HG03378 (cell line): ENCODE data around the gene FNDC3A.
"Not testable (repeated sequence)": the region's sequence is repeated elsewhere in the genome, so short reads cannot be mapped to it uniquely, and the experiment has no call there.

Experiments used
- ATAC-seq: cut with Tn5 transposase; IDR thresholded peaks from one replicate; pipeline ENCODE4 v1.9.1; 2021; ENCODE audit warnings: mild to moderate bottlenecking, moderate library complexity; ENCODE audit not compliant: unreplicated experiment

Gene FNDC3A

GRCh38 chr13:49029570-49029969, 53.9 kb downstream of the FNDC3A start:
- no peak for ATAC-seq

- ATAC-seq, result no peak
Measured at GRCh38 chr13:49030213-49030612, 54.5 kb downstream of the FNDC3A start.

- ATAC-seq, result no peak
Measured at GRCh38 chr13:49040872-49041271, 65.2 kb downstream of the FNDC3A start.

- no peak for ATAC-seq
Measured at GRCh38 chr13:49042476-49042875, 66.8 kb downstream of the FNDC3A start.

- no peak for ATAC-seq
Measured at GRCh38 chr13:49044008-49044407, 68.3 kb downstream of the FNDC3A start.

GRCh38 chr13:49044836-49045235, 69.1 kb downstream of the FNDC3A start:
- ATAC-seq, result no peak

GRCh38 chr13:49046002-49046401, 70.3 kb downstream of the FNDC3A start:
- ATAC-seq, result no peak

GRCh38 chr13:49046519-49046918, 70.8 kb downstream of the FNDC3A start:
- ATAC-seq, result no peak

GRCh38 chr13:49052813-49053212, 77.1 kb downstream of the FNDC3A start:
- ATAC-seq, result no peak

- no peak for ATAC-seq
Measured at GRCh38 chr13:49053215-49053614, 77.5 kb downstream of the FNDC3A start.

- ATAC-seq, result no peak
Measured at GRCh38 chr13:49053906-49054305, 78.2 kb downstream of the FNDC3A start.

GRCh38 chr13:49055021-49055420, 79.3 kb downstream of the FNDC3A start:
- no peak for ATAC-seq

- no peak for ATAC-seq
Measured at GRCh38 chr13:49057176-49057575, 81.5 kb downstream of the FNDC3A start.

GRCh38 chr13:49058761-49059160, 83.0 kb downstream of the FNDC3A start:
- no peak for ATAC-seq

- ATAC-seq, result no peak
Measured at GRCh38 chr13:49060678-49061387, 85.1 kb downstream of the FNDC3A start.

GRCh38 chr13:49061388-49061752, 85.7 kb downstream of the FNDC3A start:
- ATAC-seq, result not testable (repeated sequence)

- no peak for ATAC-seq
Measured at GRCh38 chr13:49062297-49062896, 86.7 kb downstream of the FNDC3A start.

- ATAC-seq, result no peak
Measured at GRCh38 chr13:49063011-49063410, 87.3 kb downstream of the FNDC3A start.

GRCh38 chr13:49063497-49063896, 87.8 kb downstream of the FNDC3A start:
- no peak for ATAC-seq

- ATAC-seq, result no peak
Measured at GRCh38 chr13:49064476-49064875, 88.8 kb downstream of the FNDC3A start.

- ATAC-seq, result no peak
Measured at GRCh38 chr13:49066856-49067255, 91.1 kb downstream of the FNDC3A start.

GRCh38 chr13:49068498-49068897, 92.8 kb downstream of the FNDC3A start:
- ATAC-seq, result not testable (repeated sequence)

GRCh38 chr13:49070021-49070420, 94.3 kb downstream of the FNDC3A start:
- not testable (repeated sequence) for ATAC-seq
